Measurements from ENCODE around the gene FAM184A. TPM values are rescaled to one million over a fixed set of nuclear protein-coding genes. Genes with fewer than 3 reads are reported as not detected.
A peak's percentile ranks its signal among the peaks of the same experiment; 100 is the strongest.

The FAM184A gene
- total and polyA plus RNA-seq, 9 of the 15 experiments (the other 6 are each of a cell fraction or from before 2014, with no cell fraction given) = 6.4 to 18.7 (median 13.1) TPM

DNA sequence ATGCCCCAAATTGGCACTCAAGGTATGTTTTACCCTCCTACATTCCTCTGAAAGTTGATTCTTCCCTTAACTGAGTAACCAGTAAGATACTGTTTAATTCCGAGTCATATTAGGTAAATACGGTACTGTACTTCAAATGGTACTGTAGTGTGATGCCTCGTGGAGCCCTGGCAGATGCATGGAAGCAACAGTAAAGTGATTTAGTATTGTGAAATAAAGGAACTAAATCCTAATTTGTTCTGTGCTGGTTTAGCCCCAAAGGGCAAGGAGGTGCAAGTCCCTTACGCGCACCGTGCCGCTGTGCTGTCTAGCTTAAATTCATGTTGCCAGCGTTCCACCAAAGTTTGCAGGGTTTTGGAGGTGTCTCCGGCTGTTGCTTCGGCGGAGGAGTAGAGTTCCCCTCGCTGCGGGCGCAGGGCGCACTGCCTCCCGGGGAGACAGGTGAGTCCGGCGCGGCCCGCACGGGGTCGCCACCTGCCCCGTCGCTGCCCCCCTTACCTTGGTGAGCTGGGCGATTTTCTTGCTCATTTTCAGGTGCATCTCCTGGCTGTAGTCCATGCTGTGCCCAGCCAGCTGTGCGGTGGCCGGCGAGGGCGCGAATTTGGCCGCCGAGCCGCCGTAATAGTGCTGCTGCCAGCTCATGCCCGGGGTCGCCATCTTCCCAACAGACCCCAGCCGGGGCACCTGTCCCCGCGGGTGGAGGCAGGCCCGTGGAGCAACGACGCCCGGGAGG, 655 bp downstream of the FAM184A start (continued):
- TF ChIP-seq SMARCB1 (IDR thresholded peaks at IDR 0.05; ENCODE audit: insufficient read length, low read depth) (no peak), NR0B1 (IDR thresholded peaks at IDR 0.05; ENCODE audit: partially characterized antibody) (no peak), RCOR1 (IDR thresholded peaks at IDR 0.05; ENCODE audit: borderline replicate concordance in 1 of 2, low read depth in 2 of 2, low read length in 2 of 2) (peak in 1 of 2 experiments; percentile 20; a peak in 1 of 4 replicates), ZSCAN29 (IDR thresholded peaks at IDR 0.05) (no peak), SIN3B (IDR thresholded peaks at IDR 0.05; ENCODE audit: low read depth) (peak; percentile 10; the same call in 1 of the 2 replicates), ERF (CRISPR knock-in tag; IDR thresholded peaks at IDR 0.05) (no peak), TFAM (CRISPR knock-in tag; conservative IDR thresholded peaks at IDR 0.05) (no peak), ILF3 (IDR thresholded peaks at IDR 0.05; ENCODE audit: borderline replicate concordance) (no peak), FOXK1 (CRISPR knock-in tag; IDR thresholded peaks at IDR 0.05; ENCODE audit: borderline replicate concordance) (0 out of 2 replicates have a peak, but pooled peaks have one; percentile 67), TRIM24 (IDR thresholded peaks at IDR 0.05) (no peak), NEUROD1 (IDR thresholded peaks at IDR 0.05; ENCODE audit: borderline replicate concordance, low read depth, low read length, partially characterized antibody) (no peak), ILK (tag; IDR thresholded peaks at IDR 0.05; ENCODE audit: borderline replicate concordance, low read depth) (no peak), E2F5 (CRISPR knock-in tag; IDR thresholded peaks at IDR 0.05) (peak; percentile 66; the same call in 1 of the 2 replicates)
- TF ChIP-seq, protein P1, sequence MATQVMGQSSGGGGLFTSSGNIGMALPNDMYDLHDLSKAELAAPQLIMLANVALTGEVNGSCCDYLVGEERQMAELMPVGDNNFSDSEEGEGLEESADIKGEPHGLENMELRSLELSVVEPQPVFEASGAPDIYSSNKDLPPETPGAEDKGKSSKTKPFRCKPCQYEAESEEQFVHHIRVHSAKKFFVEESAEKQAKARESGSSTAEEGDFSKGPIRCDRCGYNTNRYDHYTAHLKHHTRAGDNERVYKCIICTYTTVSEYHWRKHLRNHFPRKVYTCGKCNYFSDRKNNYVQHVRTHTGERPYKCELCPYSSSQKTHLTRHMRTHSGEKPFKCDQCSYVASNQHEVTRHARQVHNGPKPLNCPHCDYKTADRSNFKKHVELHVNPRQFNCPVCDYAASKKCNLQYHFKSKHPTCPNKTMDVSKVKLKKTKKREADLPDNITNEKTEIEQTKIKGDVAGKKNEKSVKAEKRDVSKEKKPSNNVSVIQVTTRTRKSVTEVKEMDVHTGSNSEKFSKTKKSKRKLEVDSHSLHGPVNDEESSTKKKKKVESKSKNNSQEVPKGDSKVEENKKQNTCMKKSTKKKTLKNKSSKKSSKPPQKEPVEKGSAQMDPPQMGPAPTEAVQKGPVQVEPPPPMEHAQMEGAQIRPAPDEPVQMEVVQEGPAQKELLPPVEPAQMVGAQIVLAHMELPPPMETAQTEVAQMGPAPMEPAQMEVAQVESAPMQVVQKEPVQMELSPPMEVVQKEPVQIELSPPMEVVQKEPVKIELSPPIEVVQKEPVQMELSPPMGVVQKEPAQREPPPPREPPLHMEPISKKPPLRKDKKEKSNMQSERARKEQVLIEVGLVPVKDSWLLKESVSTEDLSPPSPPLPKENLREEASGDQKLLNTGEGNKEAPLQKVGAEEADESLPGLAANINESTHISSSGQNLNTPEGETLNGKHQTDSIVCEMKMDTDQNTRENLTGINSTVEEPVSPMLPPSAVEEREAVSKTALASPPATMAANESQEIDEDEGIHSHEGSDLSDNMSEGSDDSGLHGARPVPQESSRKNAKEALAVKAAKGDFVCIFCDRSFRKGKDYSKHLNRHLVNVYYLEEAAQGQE (IDR thresholded peaks at IDR 0.05; ENCODE audit: borderline replicate concordance) = 0 out of 2 replicates have a peak, but pooled peaks have one; percentile 6
- TF ChIP-seq, protein P1 (CRISPR knock-in tag; IDR thresholded peaks at IDR 0.05; ENCODE audit: low read depth) = no peak
- TF ChIP-seq, protein P2, sequence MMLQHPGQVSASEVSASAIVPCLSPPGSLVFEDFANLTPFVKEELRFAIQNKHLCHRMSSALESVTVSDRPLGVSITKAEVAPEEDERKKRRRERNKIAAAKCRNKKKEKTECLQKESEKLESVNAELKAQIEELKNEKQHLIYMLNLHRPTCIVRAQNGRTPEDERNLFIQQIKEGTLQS (IDR thresholded peaks at IDR 0.05) = 0 out of 2 replicates have a peak, but pooled peaks have one; percentile 28
- TF ChIP-seq, protein P2 (CRISPR knock-in tag; conservative IDR thresholded peaks at IDR 0.05) = no peak

Measured in K562 (cell line).